ENCODE results near the gene TCL1B.

The TCL1B gene

DNA sequence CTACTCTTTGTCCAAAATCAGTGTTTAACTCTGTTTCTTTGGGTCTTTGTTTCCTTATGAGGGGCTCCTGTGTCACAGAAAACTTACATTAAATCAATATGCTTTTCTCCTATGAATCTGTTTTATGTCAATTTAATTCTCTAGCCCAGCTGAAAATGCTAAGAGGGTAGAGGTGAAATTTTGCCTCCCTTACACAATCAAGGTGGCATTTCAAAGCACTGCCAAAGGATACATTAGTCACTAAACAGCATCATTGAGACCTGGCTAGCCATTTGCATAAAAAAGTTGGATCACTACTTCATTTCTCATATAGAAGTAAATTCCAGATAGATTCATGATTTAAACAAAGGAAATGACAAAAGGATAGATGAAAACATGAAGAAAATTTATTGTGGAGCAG is 12.1 kb downstream of the TCL1B start:
- in situ Hi-C loops (cut with HindIII; ENCODE audit: low sequenced_read_pairs) = no loop called here
- TF ChIP-seq, protein P1, sequence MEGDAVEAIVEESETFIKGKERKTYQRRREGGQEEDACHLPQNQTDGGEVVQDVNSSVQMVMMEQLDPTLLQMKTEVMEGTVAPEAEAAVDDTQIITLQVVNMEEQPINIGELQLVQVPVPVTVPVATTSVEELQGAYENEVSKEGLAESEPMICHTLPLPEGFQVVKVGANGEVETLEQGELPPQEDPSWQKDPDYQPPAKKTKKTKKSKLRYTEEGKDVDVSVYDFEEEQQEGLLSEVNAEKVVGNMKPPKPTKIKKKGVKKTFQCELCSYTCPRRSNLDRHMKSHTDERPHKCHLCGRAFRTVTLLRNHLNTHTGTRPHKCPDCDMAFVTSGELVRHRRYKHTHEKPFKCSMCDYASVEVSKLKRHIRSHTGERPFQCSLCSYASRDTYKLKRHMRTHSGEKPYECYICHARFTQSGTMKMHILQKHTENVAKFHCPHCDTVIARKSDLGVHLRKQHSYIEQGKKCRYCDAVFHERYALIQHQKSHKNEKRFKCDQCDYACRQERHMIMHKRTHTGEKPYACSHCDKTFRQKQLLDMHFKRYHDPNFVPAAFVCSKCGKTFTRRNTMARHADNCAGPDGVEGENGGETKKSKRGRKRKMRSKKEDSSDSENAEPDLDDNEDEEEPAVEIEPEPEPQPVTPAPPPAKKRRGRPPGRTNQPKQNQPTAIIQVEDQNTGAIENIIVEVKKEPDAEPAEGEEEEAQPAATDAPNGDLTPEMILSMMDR (IDR thresholded peaks at IDR 0.05; ENCODE audit: low read depth, low read length) = no peak
- H3K4me3 ChIP-seq (ENCODE audit: low read depth, low read length) = no peak overlapping the region
- no peak for DNase-seq (ENCODE audit: low read depth, low spot score)

DNA sequence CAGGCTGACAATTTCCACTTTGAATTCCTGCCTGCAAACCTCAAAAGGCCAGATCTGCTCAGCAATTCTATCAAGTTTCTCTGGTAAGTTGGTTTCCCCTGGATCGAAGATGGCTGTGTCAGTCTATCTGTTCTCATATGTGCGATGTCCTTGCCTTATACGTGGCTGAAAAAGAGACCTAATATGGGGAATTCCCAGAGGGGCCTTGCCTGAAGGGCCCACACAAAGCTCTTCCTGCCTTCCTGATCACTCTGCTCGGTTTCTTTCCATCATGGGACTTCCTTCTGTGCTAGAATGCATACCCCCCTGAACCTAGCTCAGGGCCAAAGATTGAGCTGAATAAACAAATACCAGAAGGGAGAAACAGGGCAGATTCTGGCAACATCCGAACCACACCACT is 13.2 kb downstream of the TCL1B start:
- no peak for DNase-seq (ENCODE audit: low read depth, low spot score)
- TF ChIP-seq, protein P1 (IDR thresholded peaks at IDR 0.05; ENCODE audit: low read depth, low read length) = no peak
- in situ Hi-C loops (cut with HindIII; ENCODE audit: low sequenced_read_pairs) = no loop called here

DNA sequence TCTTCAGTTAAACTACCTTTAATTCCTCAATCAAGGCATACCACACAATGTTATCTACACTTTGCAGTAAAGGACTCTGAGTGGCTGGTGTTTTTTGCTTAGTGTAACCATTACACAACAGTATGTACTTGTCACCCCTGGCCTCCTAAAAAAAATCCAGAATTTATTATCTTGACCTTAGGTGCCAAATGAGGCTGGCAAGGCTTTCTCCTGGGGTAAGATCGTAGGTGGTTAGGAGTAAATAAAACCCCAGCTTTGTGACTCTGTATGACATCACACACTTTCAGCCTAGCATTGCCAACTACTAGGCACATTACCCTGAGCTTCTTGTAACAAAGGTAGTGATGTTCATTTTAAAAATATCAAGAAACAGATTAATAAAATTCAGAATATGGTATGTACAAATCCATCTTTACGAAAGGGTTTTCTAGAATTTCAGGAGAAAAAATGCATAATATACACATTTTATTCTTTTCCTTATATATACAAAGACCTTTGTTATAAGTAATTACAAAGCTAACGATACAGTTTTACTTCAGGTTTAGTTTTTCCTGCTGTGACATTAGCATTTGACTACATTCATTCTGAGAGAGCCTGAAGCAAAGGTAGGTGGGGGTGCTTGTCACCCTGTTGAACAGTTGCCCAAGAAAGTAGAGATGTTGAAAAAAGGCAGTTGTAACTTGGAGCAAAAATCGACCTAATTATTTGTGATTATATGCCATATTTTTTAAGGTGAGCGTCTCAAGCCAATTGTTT is 14.2 kb downstream of the TCL1B start:
- TF ChIP-seq, protein P1 (IDR thresholded peaks at IDR 0.05; ENCODE audit: low read depth, low read length) = no peak
- in situ Hi-C loops (cut with HindIII; ENCODE audit: low sequenced_read_pairs) = no loop called here
- DNase-seq (ENCODE audit: low read depth, low spot score) = no peak
- no peak overlapping the region for H3K4me3 ChIP-seq (ENCODE audit: low read depth, low read length)

More for the DNA sequence above, 13.2 kb downstream of the TCL1B start:
- no peak overlapping the region for H3K4me3 ChIP-seq (ENCODE audit: low read depth, low read length)

DNA sequence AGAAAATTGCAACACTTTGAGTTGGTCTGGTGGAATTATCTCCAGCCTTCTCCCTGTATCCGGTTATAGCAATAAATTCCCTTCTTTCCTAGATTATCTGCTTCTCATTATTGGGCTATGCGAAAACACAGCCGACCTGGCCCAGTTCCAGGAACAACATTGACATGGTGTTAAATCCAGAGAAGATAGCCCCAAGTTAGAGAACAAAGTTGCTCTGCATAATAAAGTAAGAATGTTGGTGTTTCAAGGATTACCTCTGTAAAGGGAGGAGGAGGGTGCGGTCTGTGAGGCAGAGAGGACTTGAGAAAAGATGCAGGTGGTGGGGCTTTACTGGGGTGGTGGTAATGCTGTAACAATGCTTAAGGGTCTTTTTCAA is 15.6 kb downstream of the TCL1B start:
- DNase-seq (ENCODE audit: low read depth, low spot score) = peak; percentile 6
- in situ Hi-C loops (cut with HindIII; ENCODE audit: low sequenced_read_pairs) = no loop called here

DNA sequence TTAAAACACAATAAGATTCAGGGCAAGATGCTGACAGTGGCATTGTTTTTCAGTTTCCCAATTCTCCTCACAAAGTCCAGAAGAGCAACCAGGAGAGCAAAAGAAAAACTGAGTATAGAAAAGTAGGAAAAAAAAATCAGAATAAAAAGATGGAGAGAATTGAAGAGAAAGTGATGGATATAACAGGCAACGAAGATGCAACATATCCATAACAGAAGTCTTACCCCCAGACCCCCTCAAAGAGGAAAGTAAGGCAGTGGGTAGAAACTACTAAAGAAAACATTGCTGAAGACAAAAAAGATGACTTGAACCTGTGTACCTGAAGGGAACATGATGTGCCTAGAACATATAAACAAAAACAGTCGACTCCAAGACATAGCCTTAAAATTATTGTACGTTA is 17.1 kb downstream of the TCL1B start:
- TF ChIP-seq, protein P1 (IDR thresholded peaks at IDR 0.05; ENCODE audit: low read depth, low read length) = no peak
- no peak overlapping the region for H3K4me3 ChIP-seq (ENCODE audit: low read depth, low read length)
- in situ Hi-C loops (cut with HindIII; ENCODE audit: low sequenced_read_pairs) = no loop called here
- DNase-seq (ENCODE audit: low read depth, low spot score) = no peak

More for the DNA sequence above, 15.6 kb downstream of the TCL1B start:
- H3K4me3 ChIP-seq (ENCODE audit: low read depth, low read length) = no peak overlapping the region
- TF ChIP-seq, protein P1 (IDR thresholded peaks at IDR 0.05; ENCODE audit: low read depth, low read length) = no peak

DNA sequence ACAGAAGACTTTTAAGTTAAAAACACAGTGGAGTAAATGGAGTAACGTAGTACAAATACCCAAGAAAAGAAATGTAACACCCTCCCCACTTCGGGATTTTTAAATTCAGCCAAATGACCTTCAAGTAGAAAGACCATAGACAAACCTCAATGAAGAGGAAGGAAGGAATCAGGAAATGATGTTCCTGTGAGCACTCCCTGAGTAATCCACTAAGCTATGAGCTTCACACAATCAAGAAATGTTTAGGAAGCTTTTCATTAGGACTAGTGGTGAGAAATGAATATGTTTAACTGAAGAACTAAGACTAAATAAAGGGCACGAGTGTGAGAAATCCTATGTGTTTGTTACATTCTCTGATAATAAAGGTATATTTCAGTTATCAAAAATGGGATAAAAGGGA is 17.6 kb downstream of the TCL1B start:
- TF ChIP-seq, protein P1 (IDR thresholded peaks at IDR 0.05; ENCODE audit: low read depth, low read length) = no peak
- DNase-seq (ENCODE audit: low read depth, low spot score) = no peak
- in situ Hi-C loops (cut with HindIII; ENCODE audit: low sequenced_read_pairs) = no loop called here
- no peak overlapping the region for H3K4me3 ChIP-seq (ENCODE audit: low read depth, low read length)
